Nephron progenitor cell (in vitro differentiated cells): ENCODE measurements around the gene MAST4.
"Not testable (repeated sequence)": the region's sequence is repeated elsewhere in the genome, so short reads cannot be mapped to it uniquely, and the experiment has no call there.

Source experiments
- DNase-seq: peaks from one replicate; pipeline ENCODE4 v3.0.0; 2021
- H3K27ac Mint-ChIP-seq: 2 replicates; pipeline ENCODE4 v1.8.0; 2021; ENCODE audit warnings: mild to moderate bottlenecking, moderate library complexity, mixed read lengths
- H3K27me3 Mint-ChIP-seq: 2 replicates; pipeline ENCODE4 v1.8.0; 2021; ENCODE audit warnings: mild to moderate bottlenecking, low read depth, mixed read lengths; ENCODE audit not compliant: poor library complexity
- H3K36me3 Mint-ChIP-seq: 2 replicates; pipeline ENCODE4 v1.8.0; 2021; ENCODE audit warnings: low read depth, mixed read lengths
- H3K4me1 Mint-ChIP-seq: 2 replicates; pipeline ENCODE4 v1.8.0; 2021; ENCODE audit warnings: mixed read lengths
- H3K4me3 Mint-ChIP-seq: 2 replicates; pipeline ENCODE4 v1.8.0; 2021; ENCODE audit warnings: mild to moderate bottlenecking, moderate library complexity, mixed read lengths
- H3K9me3 Mint-ChIP-seq: 2 replicates; pipeline ENCODE4 v1.8.0; 2021; ENCODE audit warnings: mild to moderate bottlenecking, moderate library complexity, mixed read lengths
- TF ChIP-seq, protein P1 (sequence below): fragments of 200-600 bp; sonication (generic); IDR thresholded peaks from 2 replicates; pipeline ENCODE4 v1.5.0; 2021; ENCODE audit warnings: antibody characterized with exemption

The MAST4 gene

DNA sequence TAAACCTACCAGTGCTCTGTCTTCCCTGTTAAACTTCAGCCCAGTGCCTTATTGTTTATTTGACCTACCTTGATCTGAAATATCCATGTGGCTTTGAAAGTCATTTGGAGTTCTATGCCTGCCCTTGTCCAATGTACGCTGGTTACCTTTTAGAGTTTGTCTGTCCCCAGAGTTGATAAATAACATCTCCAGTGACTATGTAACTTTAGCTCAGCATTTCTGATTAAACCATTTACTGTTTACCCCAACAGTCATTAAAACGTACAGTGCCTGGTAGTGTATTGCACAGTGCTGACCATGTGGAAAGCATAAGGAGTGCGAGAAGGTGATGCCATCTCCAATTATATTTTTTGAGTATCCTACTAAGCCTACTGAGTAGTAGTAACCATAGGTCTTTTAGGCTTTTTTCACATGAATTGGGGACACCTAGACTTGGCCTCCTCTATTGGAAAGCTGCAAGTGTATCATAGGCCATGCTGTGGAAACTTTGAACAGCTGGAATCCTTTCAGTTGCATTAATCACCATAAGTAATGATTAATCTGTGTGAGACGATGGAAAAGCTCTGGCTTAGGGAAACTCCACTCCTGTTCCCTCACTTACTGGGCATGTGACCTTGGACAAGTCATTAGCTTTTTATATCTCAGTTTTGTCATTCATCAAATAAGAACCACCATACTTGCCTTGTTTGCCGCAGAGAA, 93.5 kb downstream of the MAST4 start:
- H3K27me3 Mint-ChIP-seq, result no peaks in the 10 kb centered on the region
- H3K9me3 Mint-ChIP-seq, result no peaks in the 10 kb centered on the region
- H3K4me3 Mint-ChIP-seq, result no peak overlapping the region
- TF ChIP-seq, protein P1, sequence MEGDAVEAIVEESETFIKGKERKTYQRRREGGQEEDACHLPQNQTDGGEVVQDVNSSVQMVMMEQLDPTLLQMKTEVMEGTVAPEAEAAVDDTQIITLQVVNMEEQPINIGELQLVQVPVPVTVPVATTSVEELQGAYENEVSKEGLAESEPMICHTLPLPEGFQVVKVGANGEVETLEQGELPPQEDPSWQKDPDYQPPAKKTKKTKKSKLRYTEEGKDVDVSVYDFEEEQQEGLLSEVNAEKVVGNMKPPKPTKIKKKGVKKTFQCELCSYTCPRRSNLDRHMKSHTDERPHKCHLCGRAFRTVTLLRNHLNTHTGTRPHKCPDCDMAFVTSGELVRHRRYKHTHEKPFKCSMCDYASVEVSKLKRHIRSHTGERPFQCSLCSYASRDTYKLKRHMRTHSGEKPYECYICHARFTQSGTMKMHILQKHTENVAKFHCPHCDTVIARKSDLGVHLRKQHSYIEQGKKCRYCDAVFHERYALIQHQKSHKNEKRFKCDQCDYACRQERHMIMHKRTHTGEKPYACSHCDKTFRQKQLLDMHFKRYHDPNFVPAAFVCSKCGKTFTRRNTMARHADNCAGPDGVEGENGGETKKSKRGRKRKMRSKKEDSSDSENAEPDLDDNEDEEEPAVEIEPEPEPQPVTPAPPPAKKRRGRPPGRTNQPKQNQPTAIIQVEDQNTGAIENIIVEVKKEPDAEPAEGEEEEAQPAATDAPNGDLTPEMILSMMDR, result no peak
- DNase-seq, result no peak
- H3K4me1 Mint-ChIP-seq, result no peaks in the 10 kb centered on the region
- no peaks in the 10 kb centered on the region for H3K36me3 Mint-ChIP-seq
- H3K27ac Mint-ChIP-seq, result no peak overlapping the region

GRCh38 chr5:66694036-66694435, 97.8 kb downstream of the MAST4 start:
- no peaks in the 10 kb centered on the region for H3K36me3 Mint-ChIP-seq
- no peaks in the 10 kb centered on the region for H3K4me1 Mint-ChIP-seq
- H3K4me3 Mint-ChIP-seq, result no peak overlapping the region
- no peak overlapping the region for H3K27ac Mint-ChIP-seq
- no peak for DNase-seq
- peaks cover 6% of the 10 kb centered on the region for H3K27me3 Mint-ChIP-seq
- H3K9me3 Mint-ChIP-seq, result peaks cover 8% of the 10 kb centered on the region
- TF ChIP-seq, protein P1, result no peak

GRCh38 chr5:66695840-66696239, 99.6 kb downstream of the MAST4 start:
- DNase-seq, H3K9me3 Mint-ChIP-seq, H3K27ac Mint-ChIP-seq, H3K4me1 Mint-ChIP-seq, H3K27me3 Mint-ChIP-seq, H3K36me3 Mint-ChIP-seq, H3K4me3 Mint-ChIP-seq: not testable (repeated sequence)

DNA sequence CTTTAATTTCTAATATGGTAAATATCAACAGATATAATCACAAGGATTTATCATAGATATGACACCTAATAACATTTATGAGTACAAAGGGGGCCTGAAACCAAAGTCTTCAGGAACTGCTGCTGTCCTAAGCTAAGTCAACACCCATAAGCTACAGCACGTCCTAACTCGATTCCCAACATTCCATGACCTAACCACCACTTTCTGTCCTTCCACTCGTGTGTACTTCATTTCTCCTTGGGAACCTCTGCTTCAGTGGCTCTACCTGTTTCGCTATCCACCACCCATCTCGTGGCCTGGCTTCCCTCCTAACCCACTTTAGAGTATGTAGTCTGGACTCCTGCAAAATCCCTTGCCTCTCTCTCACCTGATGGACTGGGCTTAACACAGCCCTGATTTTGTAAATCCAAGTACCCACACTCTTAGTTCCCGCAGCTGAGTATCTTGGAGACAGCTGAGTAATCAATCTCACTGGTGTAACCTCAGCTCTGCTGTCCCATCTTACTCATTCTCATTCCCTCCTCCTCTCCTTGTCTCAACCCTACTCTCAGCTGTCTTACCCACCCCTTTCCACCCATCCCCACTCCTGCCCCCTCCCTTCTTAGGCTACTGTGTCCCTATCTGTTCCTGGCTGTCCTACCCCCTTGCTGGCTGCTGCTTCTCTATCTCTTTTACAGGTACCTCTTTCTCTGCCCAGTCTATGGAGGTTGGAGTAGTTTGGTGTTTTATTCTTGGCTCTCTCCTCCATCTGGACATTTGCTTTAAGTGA, 101.8 kb downstream of the MAST4 start:
- H3K36me3 Mint-ChIP-seq, result no peaks in the 10 kb centered on the region
- no peaks in the 10 kb centered on the region for H3K4me1 Mint-ChIP-seq
- TF ChIP-seq, protein P1, result no peak
- H3K27ac Mint-ChIP-seq, result no peak overlapping the region
- H3K27me3 Mint-ChIP-seq, result peaks cover 13% of the 10 kb centered on the region
- peaks cover 8% of the 10 kb centered on the region for H3K9me3 Mint-ChIP-seq
- no peak for DNase-seq
- H3K4me3 Mint-ChIP-seq, result no peak overlapping the region

GRCh38 chr5:66701244-66701643, 105.1 kb downstream of the MAST4 start:
- DNase-seq, result no peak
- H3K4me1 Mint-ChIP-seq, result peaks cover 8% of the 10 kb centered on the region
- H3K27ac Mint-ChIP-seq, result peak overlapping the region; percentile 34
- H3K27me3 Mint-ChIP-seq, result peaks cover 17% of the 10 kb centered on the region
- H3K36me3 Mint-ChIP-seq, result no peaks in the 10 kb centered on the region
- peaks cover 4% of the 10 kb centered on the region for H3K9me3 Mint-ChIP-seq
- TF ChIP-seq, protein P1, result no peak
- no peak overlapping the region for H3K4me3 Mint-ChIP-seq

GRCh38 chr5:66702426-66702825, 106.2 kb downstream of the MAST4 start:
- no peaks in the 10 kb centered on the region for H3K36me3 Mint-ChIP-seq
- DNase-seq, result no peak
- TF ChIP-seq, protein P1, result no peak
- H3K27ac Mint-ChIP-seq, result no peak overlapping the region
- peaks cover 17% of the 10 kb centered on the region for H3K27me3 Mint-ChIP-seq
- H3K4me1 Mint-ChIP-seq, result peaks cover 8% of the 10 kb centered on the region
- no peaks in the 10 kb centered on the region for H3K9me3 Mint-ChIP-seq
- no peak overlapping the region for H3K4me3 Mint-ChIP-seq
